Stimulated activated CD8-positive, alpha-beta memory T cell treated with anti-CD3 and anti-CD28 coated beads, Interleukin-12 subunit alpha, Interleukin-12 subunit beta, amount 100 ng/mL, for 4 hours (primary cell): Measurements from ENCODE around the gene HAVCR2.

ENCODE experiments used
- DNase-seq: peaks from one replicate; pipeline ENCODE4 v3.0.0-alpha.2; 2020; ENCODE audit warnings: low read depth

The HAVCR2 gene

DNA sequence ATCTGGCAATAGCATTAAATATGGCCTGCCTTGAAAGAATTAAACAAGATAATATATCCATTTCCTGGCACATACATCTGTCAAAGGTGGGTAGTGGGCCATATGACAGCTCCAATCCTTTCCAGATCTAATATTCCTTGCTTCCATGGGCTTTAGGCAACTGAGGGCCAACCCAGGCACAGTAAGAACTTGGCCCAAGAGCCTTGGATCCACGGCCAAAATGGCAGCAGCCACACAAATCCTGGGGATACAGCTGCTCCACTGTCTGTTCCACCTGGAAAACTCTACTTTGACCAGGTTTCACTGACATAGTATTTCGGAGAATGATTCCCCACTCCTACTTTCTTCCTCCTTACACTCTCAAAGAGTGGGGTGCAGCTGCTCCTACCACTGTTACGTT, 63.2 kb downstream of the HAVCR2 start:
- DNase-seq = no peak

DNA sequence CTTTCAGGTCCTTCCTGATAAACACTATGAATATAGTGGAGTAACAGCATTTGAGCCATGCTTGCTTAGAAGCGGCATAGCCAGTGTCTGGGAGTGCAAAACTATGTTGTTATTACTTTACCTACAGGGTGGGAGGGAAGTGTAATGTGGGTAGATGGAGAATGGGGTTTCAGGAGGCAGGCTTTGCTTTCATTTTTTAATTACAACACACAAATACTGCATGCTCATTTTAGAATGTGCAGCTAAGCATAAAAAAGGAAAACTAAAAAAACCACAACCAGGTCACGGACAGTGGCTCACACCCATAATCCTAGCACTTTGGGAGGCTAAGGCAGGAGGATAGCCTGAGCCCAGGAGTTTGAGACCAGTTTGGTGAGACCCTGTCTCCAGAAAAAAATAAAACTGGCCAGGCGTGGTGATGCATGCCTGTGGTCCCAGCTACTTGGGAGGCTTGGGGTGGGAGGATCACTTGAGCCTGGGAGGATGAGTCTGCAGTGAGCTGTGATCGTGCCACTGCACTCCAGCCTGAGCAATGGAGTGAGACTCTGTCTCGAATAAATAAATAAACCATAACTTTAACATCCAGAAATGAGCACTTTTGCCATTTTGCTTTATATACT, 70.2 kb downstream of the HAVCR2 start:
- DNase-seq = no peak
